Central memory CD4-positive, alpha-beta T cell (primary cell): ENCODE measurements around the gene CNNM2.

Experiments used
- DNase-seq: peaks from one replicate; pipeline ENCODE4 v3.0.0; 2022

CNNM2 gene

GRCh38 chr10:103077491-103078308 is 159.6 kb downstream of the CNNM2 start:
- DNase-seq = no peak

GRCh38 chr10:103078309-103078615 is 160.2 kb downstream of the CNNM2 start:
- no peak for DNase-seq

DNA sequence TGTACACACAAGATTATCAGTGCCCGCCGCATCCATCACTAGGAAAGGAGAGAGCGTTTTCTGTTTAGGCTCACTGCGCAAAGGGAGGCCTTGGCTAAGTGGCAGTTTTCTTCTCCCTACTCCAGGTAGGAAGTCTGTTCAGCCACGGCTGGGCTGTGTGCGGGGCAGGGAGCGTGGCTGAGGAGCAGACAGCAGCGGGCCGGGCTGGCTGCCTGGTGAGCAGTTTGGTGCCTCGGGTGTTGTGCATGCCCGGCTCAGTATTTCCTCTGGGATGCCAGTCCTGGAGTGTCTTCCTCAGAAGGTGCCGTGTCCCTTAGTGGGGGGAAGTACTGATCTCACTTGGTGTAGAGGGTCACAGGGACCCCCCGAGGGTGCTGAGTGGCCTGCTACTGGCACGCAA is 160.6 kb downstream of the CNNM2 start:
- DNase-seq = no peak

GRCh38 chr10:103079100-103079499 is 161.0 kb downstream of the CNNM2 start:
- no peak for DNase-seq

DNA sequence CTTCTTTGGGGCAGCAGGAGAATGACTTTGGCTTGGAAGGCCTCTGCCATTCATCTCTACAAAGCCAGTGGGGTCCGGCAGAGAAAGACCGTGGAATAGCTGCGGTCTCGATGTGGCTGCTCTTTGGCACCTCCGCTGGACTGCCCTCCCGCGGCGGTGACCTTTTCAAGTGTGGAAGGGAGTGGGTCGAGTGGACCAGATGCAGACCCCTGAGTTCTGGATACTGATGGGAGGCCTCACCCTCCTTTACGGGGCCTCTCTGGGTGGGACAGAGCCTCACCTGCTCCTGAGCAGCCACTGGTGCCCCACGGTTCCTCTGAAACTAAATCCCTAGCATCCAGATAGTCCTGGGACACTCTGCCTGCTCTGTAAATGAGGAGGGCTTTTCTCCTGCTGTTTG is 161.9 kb downstream of the CNNM2 start:
- DNase-seq = no peak

DNA sequence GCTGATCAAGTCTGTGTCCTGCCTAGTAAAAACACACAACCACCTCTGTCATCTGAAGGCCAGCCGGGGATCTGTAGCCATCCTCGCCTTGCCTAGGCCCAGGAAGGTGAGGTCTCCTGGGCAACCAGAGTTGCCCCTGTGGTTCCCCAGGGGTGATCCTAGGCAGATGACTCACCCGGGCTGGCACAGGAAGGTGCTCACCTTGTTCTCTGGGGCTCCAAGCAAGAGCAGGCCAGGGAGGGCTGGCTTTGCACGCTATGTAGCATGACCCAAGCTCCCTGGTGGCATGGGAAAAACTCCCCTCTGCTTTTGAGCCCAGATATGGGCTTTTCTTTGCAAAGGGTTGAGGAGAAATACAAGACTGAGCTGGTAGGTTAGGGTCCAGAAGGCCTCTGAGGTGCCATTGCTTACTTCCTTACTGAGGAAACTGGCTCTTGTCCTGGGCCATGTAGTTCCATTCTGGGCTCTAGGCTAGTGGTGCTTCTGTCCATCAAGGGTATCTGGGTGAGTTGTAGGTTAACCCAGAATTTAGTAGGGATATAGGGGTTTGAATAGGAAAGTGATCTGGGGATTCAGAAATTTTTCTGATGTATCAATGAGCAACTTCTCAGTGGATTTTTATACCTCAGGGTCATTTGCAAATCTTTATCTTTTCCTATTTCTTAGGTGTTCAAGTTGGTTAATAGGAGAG is 162.9 kb downstream of the CNNM2 start:
- no peak for DNase-seq

GRCh38 chr10:103082683-103083082 is 164.6 kb downstream of the CNNM2 start:
- DNase-seq = no peak

DNA sequence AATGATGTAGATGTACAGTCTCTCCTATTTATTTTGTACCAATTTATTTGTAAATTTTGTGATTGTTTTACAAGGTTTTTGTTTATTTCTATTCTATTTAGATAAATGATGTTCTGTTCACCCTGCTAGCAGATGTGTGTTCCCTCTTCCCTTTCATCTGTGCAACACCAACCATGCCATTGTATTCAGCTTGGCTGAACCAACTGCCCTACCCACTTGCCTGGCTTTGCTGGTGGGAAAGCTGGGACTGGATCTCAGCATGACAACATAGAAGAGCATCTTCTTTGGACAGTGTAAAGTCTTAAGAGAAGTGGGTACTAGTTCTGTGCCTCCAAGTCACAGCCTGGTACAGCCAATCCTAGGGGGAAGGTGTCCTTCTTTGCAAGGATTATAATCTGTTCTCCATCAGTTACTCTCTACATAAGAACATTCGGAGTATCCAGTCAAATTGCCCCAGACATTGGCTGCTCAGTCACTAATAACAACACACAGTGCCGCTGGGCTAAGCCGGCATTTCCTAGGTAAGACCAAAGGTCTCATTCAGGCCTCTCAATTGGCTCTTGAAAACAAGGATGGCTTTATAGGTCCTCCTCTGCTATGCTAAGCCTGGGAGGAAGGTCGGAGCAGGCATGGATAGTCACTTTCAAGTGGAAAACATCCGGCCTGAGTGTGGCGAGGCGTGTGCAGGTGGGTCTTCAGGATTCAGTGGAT is 165.3 kb downstream of the CNNM2 start:
- DNase-seq = no peak

DNA sequence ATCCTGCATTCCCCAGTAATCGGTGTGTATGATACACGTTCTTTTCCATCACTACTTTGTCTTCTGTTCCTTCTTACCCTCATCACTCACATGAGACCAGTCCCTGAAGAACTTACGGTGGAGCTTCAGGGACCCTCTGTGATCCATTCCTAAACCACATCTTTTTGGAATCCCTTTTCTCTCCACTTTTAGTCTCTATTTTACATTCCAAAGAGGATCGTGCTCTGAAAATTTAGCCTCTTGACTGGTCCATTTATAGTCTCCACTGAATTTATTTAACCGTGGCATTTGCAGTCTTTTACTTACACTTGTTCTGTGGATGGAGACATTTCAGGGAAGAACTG is 165.9 kb downstream of the CNNM2 start:
- no peak for DNase-seq

DNA sequence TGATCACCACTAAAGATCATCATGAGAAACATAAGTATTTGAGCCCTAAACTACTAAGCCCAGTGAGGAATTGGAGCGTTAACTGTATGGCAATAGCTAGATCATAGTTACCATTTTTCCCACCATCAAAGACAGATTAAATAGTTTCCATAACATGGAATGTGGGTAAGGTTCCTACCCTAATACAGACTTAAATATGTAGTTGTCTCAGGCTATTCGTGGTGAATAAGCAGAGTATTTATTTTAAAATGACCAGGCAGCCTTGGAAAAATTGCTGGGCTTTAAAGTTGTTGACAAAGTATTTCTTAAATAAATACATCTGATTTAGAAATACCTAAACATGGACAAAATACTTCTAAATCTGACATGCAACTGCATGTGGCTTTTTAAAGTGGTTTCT is 168.2 kb downstream of the CNNM2 start:
- no peak for DNase-seq

DNA sequence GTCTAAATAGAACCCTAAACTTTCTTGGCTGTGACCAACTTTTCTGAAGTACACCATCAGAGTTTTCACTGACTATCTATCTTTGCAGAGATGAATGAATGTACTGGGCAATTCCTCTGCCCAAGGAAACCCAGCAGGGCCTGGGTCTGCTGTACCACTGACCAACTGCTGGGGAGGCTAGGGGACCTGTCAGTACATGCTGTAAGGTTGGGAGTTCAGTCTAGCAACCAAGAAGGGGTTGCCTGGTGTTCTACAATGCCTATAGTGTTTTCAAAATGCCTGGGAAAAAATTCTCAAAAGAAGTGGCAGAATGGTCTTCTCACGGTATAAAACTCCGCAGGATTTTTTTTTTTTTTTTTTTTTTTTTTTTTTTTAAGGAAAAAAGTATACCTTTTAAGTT is 168.7 kb downstream of the CNNM2 start:
- no peak for DNase-seq

- no peak for DNase-seq
Measured at GRCh38 chr10:103089493-103089892, 171.4 kb downstream of the CNNM2 start.

DNA sequence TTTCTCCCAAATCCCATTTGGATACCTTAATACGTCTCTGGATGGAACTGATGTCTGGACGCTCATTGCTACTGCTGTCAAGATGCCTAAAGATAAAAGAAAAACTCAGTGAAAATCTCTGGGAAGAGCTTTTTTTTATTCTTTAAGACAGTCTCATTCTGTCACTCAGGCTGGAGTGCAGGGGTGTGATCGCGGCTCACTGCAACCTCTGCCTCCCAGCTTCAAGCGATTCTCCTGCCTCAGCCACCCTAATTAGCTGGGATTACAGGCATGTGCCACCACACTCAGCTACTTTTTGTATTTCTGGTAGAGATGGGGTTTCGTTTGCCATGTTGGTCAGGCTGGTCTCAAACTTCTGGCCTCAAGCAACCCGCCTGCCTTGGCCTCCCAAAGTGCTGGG is 172.8 kb downstream of the CNNM2 start:
- no peak for DNase-seq

DNA sequence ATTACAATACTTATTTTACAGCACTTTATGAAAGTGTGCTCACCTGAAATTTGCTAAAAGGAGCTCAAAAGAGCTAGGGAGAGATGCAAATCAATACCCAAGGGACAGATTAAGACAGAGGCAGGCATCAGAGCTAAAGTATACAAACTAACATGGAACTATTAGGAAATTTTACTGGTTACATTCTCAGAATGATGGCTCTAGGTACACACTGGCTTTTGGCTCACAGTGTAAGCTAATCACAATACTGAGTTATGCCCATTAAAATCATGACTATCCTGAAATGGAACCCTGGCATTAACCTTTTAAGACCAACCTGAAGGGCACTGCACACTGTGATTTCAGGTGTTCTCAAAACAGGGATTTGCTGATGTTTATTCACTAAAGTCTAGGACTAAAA is 176.9 kb downstream of the CNNM2 start:
- no peak for DNase-seq

DNA sequence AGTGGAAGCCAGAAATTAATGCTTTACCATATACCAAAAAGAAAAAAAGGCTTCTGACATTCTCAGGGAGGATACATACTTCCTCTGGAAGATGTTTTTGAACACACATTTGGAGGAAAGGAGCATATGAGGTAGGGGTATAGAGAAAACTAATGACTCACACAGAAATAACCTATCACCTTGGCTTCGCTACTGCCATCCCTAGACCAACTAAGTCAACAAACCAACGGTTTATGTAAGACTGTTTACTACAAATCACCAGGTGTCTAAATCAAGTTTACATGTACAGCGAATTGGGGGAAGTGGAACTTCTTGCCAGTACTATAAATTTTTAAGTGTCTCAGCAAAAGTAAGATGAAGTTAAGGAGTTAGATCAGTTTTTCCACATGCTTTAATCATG is 178.0 kb downstream of the CNNM2 start:
- DNase-seq = no peak

- DNase-seq = no peak
Measured at GRCh38 chr10:103098240-103098639, 180.1 kb downstream of the CNNM2 start.

DNA sequence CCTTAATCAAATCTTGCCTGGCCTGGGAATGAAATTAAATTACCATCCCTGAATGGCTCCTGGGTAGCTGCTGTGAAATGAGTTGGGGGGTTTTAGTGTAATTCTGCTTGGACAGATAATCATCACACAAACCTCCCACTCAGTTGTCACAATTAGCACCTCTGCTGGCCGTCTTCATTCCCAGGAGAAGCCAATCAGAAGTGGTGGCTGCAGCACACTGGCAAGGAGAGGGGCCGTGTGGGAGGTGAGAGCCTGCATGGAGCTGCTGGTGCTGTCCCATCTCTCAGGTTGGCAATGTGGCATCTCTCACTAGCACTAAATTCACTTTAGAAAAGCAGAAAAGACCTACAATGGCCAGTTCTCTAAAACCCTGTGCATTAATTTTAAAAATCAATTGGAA is 182.5 kb downstream of the CNNM2 start:
- no peak for DNase-seq

DNA sequence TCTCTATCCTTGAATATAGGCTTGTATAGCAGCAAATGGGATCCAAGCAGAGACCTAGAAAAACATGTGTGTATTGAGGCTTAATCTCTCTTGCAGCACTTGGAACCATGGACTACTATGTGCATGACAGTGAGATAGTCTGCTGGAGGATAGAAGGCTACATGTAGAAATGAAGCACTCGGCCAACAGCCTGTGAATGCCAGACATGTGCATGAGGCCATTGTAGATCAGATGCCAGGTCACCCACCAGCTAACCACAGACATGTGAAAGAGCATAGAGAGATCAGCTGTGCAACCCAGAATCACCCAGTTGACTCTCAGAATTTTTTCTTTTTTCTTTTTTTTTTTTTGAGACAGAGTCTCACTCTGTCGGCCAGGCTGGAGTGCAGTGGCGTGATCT is 184.1 kb downstream of the CNNM2 start:
- no peak for DNase-seq

DNA sequence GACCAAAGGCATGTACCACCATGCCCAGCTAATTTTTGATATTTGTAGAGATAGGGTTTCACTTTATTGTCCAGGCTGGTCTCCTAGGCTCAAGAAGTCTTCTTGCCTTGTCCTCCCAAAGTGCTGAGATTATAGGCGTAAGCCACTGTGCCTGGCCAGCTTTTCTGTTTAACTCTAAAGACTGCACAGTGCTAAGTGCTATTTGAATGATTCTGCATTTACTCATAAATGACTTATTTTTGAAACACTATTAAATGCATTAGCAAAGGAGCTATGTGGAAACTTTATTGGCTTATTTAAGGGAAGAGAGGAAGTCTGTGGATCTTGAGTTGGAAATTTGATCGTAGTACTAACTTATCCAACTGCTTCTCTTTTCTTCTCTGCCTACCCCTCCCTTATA is 185.9 kb downstream of the CNNM2 start:
- no peak for DNase-seq

GRCh38 chr10:103104721-103105120 is 186.6 kb downstream of the CNNM2 start:
- no peak for DNase-seq

DNA sequence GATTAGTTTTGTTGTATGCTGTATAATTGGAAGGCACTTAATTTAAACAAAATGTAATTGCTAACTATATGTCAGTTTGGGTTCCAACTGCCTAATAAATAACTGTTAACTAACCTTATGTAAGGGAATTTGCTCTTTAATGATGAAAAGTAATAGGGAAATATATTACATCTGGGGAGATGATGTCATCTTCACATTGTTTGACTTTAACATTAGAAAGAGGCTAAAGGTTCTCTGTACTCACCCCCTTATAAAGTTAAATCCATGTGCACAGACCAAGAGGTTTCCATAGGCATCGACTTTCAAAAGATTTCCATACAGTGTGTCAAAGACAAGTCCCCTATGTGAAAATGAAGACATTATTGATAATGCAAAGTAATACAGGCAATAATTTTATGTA is 187.4 kb downstream of the CNNM2 start:
- DNase-seq = no peak

DNA sequence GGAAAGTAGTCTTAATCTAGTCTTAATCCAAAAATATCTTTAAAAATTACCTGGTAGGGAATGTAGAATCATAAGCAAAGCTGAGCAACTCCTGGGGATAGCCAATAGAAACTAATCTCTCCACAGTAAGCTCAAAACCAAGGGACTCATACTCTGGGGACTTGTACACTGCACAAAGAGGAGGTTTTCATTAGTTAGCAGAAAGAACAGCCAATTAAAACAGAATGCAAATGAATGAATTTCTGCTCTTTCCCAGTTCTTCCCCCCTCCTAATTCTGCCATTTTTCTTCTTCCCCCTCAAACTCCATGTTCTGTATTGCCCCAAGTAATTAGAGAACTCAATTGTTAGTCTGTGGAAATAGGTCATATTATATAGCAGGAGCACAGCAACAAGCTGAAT is 188.4 kb downstream of the CNNM2 start:
- no peak for DNase-seq

GRCh38 chr10:103109821-103110220 is 191.7 kb downstream of the CNNM2 start:
- no peak for DNase-seq

DNA sequence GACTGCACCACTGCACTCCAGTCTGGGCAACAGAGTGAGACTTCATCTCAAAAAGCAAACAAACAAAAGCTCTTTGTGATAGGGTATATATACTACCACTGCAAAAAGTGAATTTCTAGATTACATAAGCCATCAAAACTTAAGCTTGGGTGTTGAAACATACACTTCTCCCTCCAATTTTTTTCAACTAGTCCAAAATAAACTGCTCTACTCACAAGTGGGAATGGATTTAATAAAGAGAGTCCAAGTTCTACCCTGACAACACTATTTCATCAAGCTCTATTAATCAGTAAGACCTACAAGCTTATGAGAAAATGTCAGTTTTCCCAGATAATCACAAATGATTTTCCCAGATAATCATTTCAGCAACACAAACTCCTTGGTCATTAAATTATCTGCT is 192.3 kb downstream of the CNNM2 start:
- no peak for DNase-seq
